GM18870 (cell line): ENCODE measurements around the gene CHD9.
"Not testable (repeated sequence)": the region's sequence is repeated elsewhere in the genome, so short reads cannot be mapped to it uniquely, and the experiment has no call there.

ENCODE experiments used
- ATAC-seq: cut with Tn5 transposase; IDR thresholded peaks from one replicate; pipeline ENCODE4 v1.9.1; 2021; ENCODE audit warnings: moderate library complexity; ENCODE audit not compliant: unreplicated experiment

The CHD9 gene

DNA sequence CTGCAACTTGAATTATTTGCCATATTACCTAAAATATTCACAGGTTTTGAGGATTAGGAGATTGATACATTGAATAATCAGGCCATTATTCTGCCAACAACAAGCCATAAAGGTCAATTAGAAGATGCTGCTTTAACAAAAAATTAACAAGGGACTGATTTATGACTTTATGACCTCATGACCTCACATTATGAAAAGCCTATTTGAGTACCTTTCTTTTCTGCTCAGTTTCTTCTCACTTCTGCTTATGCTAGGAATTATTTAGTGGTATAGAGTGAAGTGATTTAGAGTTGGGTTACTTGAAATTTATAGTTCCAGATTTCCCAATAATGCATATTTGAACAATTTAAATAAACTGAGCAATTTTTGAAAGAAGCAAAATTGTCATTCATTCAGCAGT lies 121.6 kb downstream of the CHD9 start:
- no peak for ATAC-seq

DNA sequence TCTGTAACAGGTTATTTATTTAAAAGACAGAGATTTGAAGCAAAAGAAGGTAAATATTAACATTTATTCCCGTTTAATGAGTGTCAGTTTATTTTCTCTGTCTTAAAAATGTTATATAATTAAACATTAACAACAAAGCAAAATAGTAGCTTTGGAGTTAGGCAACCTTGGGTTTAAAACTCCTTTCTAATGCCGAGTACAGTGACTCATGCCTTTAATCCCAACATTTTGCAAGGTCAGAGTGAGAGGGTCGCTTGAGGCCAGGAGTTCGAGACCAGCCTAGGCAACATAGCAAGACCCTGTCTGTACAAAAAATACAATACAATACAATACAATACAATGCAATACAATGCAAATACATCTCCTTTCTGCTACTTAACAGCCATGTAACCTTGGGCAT lies 128.7 kb downstream of the CHD9 start:
- no peak for ATAC-seq

DNA sequence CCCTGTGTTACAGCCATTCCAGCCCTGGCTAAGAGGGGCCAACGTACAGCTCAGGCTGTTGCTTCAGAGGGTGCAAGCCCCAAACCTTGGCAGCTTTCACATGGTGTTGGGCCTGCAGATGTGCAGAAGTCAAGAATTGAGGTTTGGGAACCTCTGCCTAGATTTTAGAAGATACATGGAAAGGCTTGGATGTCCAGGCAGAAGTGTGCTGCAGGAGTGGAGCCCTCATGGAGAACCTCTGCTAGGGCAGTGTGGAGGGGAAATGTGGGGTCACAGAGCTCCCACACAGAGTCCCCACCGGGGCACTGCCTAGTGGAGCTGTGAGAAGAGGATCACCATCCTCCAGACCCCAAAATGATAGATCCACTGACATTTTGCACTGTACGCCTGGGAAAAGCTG lies 130.9 kb downstream of the CHD9 start:
- ATAC-seq, result not testable (repeated sequence)

DNA sequence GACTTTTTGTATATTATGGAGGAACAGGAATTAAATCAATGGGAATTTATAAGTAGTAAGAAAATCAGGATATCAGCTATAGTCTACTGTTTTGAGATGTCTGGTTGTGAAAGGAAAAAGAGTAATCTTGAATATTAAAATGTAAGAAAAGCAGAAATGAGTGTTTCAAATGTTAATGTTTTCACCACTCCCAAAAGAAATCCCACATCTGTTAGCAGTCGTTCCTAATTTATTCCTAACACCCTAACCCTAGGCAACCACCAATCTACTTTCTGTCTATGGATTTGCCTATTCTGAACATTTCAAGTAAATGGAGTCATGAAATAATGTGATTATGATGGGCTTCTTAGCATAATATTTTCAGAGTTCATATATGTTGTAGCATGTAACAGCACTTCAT lies 133.0 kb downstream of the CHD9 start:
- no peak for ATAC-seq

DNA sequence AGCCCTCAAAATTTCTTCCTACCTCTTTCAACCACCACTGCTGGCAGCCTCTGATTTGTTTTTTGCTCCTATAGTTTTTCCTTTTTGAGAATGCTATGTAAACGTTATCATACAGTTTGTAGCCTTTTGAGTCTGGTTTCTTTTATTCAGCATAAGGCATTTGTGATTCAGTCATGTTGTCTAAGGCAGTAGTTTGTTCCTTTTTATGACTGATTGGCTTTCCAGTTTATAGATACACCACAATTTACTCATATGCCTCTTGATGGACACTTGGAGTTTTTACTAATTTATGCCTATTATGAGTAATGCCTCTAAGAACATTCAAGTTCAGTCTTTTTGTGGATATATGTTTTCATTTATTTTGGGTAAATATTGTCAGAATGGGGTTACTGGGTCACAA lies 136.6 kb downstream of the CHD9 start:
- ATAC-seq, result no peak

DNA sequence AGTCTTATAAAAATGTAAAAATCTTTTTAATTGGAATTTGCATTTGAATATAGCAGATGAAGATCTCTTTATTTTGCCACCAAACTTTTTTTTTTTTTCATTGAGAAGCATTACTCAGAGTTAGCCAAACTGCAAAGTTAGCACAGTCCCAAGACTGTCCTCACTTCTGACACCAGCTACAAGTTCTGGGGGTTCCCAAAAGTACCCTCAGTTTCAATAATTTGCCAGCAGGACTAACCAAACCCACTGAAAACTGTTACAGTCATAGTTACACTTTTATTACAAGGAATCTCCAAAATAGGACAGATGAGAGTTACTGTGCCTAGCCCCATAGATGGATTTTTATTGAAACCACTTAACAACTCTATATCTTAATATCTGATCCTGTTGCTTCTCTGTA lies 144.1 kb downstream of the CHD9 start:
- peak; percentile 52 for ATAC-seq

DNA sequence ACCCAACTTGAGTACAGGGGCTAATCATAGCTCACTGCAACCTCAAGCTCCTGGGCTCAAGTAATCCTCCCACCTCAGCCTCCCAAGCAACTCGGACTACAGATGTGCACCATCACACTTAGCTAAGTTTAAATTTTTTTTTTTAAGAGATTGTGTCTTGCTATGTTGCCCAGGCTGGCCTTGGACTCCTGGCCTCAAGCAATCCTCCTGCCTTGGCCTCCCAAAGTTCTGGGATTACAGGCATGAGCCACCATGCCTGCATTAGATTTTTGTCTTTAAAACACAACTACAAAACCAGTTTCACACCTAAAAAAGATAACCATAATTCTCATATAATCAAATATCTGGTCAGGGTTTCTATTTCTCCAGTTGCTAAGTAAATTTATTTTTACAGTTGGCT lies 147.1 kb downstream of the CHD9 start:
- ATAC-seq, result no peak

DNA sequence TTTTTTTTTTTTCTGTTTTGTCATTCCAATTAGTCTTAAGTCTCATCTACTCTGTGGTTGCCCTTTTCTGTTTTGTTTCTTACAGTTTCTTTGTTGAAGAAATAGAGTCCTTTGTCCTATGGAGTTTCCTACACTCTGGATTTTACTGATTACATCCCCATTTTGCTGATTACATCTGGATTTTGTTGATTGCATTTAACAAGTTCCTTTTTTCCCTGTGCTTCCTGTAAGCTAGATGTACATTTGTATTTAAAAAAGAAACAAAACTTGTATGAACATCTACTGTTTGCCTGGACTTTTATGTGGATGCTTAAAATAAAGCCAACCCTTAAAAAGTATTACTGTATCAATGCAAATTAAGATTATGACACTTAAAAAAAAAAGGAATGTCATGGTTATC lies 147.6 kb downstream of the CHD9 start:
- ATAC-seq, result no peak

DNA sequence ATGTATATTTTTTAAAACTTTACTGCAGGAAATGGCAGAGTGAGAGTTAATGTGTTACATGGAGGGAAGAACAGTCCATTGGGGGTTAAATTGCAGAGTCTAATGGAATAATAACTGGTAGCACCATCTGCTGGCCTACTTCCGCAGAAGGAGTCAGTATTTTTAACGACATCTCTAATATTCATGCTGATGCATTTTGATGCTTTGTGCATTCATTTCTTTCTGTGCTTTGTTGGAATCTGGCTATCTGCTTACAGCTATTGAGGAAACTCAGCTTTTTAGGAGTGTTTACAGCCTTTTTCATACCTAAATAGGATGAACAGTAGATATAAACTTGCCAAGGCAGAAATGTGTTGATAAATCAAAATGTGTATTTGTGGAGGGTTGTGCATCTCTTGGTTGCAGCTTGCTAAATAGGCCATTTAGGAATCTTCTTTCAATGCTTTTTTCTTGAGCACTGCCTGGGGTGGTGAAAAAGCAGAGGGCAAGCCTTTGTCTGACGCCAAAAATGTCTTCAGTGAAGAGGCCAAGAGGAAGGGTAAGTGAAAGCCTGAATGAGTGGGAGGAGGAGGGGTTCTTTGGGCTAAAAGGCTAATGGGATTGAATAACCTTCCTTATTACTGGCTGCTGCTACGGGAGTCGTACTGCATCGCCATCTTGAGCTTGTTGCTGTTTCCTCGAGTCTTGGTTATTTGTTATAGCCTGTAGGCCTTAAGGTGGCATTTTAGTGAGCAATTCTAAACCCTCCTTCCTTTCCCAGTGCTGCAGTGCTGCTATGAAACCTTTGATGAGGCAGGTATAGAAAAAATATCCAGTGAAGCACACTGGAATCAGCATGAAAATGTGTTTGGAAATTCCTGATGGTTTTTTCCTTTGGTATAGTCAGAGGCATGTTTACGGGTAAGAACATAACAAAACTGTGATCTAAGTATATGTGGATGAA lies 153.3 kb downstream of the CHD9 start:
- peak; percentile 71 for ATAC-seq

DNA sequence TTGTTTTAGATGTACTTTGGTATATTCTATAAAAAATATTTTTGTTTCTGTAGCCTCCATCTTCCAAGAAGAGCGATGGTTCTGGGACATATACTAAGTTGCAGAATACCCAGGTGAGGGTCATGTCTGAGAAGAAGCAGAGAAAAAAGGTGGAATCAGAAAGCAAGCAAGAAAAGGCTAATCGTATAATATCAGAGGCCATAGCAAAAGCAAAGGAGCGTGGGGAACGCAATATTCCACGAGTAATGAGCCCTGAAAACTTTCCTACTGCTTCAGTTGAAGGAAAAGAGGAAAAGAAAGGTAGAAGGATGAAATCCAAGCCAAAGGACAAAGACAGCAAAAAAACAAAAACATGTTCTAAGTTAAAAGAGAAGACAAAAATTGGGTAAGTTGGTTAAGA lies 154.6 kb downstream of the CHD9 start:
- ATAC-seq, result no peak

DNA sequence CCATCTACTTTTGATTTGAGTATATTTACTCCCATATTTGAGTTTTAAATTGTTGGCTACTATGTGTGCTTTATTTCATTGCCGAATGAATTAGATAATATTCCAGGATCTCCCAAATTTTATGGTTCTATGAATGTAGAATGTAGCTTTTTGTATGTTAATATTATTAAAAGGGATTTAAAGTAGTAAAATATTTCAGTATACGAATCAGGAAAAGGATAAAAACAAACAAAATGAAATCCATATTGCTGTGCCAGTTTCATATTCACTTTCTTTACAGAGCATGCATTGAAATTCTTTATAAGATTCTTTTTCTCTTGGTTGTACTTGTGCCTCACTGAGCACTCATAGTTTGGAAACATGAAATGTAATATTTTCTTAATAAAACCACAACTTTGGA lies 155.1 kb downstream of the CHD9 start:
- no peak for ATAC-seq

DNA sequence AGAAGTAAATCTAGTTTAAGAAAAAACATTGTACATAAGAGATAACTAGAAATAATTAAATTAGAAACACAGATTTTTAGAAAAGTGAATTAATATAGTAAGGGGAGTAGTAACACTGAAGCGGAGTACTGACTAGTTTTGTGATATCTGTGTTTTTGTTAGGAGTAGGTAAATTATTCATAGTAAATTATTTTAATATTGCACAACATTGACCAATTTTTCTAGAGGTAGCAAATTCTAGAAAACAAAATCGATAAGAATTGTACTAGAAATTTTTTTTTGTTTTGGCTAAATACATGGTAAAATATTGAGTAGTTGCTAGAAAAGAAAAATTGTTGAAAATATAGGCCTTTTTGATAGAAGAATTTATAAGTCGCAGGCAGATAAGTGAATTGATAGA lies 156.5 kb downstream of the CHD9 start:
- ATAC-seq, result no peak

DNA sequence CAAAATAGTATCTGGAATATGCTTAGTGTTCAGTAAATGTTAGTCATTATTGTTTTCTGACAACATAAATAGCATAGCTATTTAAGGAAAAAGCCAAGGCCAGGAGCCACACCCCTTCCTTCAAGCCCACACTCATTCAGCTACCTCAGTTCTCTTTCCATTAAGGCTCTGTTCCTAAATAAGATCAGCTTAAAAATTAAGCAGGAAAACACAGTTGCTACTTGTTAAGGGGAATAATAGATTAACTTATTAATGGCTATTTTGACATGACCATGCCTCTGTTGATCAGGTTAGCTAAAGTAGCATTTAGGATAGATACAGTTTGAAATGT lies 158.1 kb downstream of the CHD9 start:
- ATAC-seq, result no peak

DNA sequence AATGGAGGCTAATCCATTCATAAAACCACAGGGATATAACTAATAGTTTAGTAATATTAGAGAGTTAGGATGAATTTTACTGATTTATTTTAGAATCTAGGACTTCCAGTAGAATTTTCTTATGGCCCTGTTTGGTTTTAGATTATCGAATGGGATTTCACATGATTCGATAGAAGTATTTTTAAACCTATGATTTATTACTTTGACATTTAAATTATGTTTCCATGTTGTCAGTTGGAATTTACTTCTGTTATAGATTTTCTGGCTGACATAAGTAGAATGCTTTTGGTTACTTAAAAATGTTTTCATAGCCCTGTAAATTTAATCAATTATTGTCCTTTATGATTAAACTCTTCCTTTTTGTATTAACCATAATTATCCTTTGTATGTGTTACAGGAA lies 158.8 kb downstream of the CHD9 start:
- no peak for ATAC-seq

DNA sequence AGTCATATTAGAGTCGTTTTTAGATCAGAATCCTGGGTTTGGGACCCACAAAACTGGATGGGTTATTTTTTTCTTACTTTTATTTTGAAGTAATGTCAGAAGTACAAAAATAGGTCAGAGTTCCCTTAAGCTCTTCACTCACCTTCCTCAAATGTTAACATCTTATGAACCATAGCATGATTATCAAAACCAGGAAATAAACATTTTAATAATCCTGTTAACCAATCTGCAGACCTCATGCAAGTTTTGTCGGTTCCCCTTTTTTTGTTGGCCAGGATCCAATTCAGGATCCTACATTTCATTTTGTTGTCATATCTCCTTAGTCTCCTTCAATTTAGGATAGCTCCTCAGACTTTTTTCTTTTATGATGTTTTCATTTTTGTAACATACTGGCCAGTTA lies 162.0 kb downstream of the CHD9 start:
- ATAC-seq, result no peak

DNA sequence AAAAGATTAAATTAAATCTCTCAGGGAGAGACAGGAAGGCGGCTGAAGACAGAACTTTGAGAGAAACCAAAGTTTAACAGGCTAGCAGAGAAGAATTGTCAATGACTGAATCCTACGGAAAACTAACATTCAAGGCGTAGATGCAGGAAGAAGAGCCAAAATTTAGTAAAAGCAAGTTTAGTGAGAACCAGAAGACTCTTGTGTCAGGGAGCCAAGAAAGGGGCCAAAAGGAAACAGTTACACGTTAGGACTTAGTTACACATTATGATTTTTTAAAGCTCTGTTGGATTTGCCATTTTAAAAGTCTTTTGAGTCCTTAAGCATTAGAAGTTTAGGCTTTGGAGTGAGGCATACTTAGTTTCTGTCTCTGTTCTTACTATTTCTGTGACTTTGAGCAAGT lies 164.6 kb downstream of the CHD9 start:
- ATAC-seq, result no peak

DNA sequence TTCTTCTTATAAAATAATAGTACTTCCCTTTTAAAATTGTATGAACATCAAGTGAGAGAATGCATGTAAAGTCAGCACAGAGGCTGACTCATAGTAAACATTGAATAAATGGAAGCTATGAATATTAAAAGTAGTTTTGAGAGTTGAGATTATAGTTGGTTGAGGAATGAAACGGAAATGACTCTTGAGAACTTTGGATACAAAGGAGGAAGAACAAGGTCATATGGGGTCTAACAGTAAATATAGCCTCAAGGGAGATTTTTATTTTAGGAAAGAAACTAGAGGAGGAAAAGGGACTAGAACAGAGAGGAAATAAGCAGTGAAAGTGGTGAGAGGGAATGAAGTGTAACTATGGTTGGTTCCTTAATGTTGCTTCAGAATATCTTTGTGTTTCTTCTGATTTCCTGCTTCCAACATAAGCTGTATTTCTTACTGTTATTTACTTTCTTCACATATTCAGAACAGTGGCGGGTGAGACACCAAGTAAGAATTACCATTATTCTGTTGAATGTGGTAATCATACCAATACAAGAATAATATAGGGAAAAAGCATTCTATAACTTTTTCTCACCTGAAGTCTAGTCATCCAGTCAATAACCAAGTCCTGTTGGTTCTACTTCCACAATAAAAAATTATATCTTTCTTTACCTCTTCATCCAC lies 165.1 kb downstream of the CHD9 start:
- ATAC-seq, result peak; percentile 44

DNA sequence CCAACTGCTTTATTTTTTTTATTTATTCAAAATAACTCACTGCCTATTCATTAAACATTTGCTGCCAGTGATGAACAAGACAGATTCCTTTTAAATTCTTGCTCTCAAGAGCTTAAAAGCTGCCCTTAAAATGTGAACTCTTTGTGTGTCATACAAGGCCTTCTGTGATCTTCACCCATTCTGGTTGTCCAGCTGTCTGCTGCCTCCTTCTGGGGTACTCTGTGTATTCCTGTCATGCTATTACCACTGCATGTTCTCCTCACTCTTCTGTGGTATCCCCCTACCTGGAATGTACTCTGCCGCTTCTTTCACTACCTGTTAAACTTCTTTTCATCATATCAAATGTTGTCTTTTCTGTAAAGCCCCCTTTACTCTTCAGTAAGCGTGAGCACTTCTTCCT lies 165.8 kb downstream of the CHD9 start:
- ATAC-seq, result peak; percentile 44

DNA sequence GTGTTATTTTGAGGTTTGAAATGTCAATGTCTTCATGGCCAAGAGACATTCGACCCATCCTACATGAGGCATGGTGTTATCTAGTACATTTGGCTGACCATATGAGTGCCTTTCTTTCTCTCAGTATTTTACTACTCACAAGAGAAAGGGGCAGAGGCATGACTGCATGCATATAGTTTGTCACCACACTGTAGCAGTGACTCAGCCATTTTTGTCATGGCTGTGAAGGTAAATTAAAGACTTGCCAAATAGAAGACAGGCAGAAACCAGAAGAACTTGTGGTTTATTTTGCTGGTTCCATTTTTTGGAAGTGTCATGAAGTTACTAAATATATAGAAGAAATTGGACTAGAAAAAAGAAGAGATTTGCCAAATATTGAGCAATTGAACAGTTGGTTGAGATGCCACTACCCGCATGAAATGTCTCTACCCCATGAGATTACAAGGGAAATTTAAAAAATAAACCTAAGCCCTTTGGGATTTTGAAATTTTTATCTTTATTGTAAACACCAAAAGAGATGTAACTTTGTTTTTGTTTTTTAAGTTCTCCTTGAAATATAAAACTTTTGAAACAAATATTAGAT lies 170.3 kb downstream of the CHD9 start:
- no peak for ATAC-seq

DNA sequence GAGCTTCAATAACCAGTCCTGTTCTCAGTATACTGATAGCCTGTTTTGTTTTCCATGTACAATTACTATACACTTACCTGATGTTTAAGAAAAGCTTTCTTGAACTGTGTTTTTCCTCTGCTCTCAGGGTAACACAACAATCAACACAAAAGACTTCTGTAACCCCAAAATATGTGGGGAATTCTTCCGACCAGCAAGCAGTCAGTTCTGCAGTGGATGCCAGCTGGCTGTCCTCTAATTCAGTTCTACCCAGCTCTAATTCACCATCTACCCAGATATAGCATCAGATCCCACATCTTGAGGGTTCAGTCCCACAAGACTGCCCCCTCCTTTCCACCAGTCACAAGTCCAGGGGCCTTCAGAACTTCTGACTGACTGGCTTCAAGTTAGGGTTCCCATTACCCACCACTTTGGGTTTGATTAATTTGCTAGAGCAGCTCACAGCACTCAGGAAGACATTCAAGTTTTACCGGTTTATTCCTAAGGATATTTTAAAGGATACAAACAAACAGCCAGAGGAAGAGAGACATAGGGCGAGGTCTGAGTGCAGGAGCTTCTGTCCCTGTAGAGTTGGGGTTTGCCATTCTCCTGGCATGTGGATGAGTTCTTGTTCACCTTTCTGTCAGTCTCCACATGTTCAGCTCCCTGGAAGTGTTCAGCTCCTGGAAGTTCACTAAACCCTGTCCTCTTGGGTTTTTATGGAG lies 178.2 kb downstream of the CHD9 start:
- ATAC-seq, result no peak

DNA sequence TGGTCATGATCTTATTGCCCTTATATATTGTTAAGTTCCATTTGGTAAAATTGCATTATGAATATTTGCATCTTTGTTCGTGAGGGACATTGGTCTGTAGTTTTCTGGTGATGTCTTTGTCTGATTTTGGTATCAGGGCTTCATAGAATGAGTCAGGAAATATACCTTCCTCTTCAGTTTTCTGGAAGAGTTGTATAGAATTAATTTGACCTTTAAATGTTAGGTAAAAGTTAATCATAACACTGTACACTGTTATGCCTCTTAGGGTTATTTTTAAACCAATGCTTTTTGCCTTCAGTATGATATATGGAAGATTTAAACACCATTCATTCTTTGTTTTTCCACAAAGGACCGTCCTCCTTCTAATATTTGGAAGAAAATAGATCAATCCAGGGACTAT lies 180.0 kb downstream of the CHD9 start:
- no peak for ATAC-seq

DNA sequence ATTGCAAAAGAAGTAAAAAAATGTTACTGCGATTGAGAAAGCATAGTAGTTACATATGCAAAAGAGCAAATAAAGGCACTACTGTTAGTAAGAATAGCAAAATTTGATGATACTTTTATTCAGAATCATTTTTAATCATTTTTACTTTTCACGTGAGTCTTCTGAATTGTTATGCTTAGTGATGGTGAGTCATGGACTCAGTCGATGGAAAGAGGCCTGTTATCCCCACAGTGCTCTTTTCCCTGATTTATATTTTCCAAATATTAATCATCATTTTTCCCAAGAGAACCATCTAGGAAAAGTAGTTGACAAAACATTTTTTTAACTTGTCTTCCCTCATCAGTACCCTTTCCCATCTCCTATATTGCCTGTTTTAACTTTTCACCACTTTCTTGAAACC lies 181.1 kb downstream of the CHD9 start:
- ATAC-seq, result no peak
